ENCODE results near the gene EFNA3. TPM values are rescaled to one million over a fixed set of nuclear protein-coding genes. Genes with fewer than 3 reads are reported as not detected.

Gene EFNA3
- total RNA-seq, 4 donors from 2014 or later = 3.4 to 7.9 (median 7.2) TPM

- WGBS, 2 donors (ENCODE audit: low coverage in 1 of 2) = 4 to 5% methylated on average over 21 to 43 of the region's 68 CpGs
- DNase-seq = peak; percentile 54
- H3K27ac ChIP-seq = peak overlapping the region; percentile 90 to 94 (median 92)
- H3K9me3 ChIP-seq = no peaks in the 10 kb centered on the region
- H3K27me3 ChIP-seq = peaks cover 54% of the 10 kb centered on the region
- in situ Hi-C loops (cut with MboI; ENCODE audit: low pct_ligation_motif_present in 1 of 4, low pct_unique_long_range_greater_than_20kb in 1 of 4, low sequenced_read_pairs in 3 of 4) = no loop called here
- H3K4me1 ChIP-seq = peaks cover 52 to 80% (median 69%) of the 10 kb centered on the region in 4 donors
- no peak for TF ChIP-seq CTCF (IDR thresholded peaks at IDR 0.05)
- no peak for TF ChIP-seq EP300 (IDR thresholded peaks at IDR 0.05; ENCODE audit: low read depth)
- no peak for TF ChIP-seq POLR2AphosphoS5 (IDR thresholded peaks at IDR 0.05)
- TF ChIP-seq POLR2A (IDR thresholded peaks at IDR 0.05) = no peak
- H3K4me3 ChIP-seq = peak overlapping the region in 3 of 4 donors; percentile 8 to 56 (median 49)
- no peaks in the 10 kb centered on the region for H3K36me3 ChIP-seq
- intact Hi-C loops (cut with DNase I; ENCODE audit: low total_unique reads) = loop anchor here (10.0 kb wide), 1 partner anchor 597 kb away; no protein-coding TSS in a partner anchor
These were observed 3.0 kb downstream of the EFNA3 start for GRCh38 chr1:155081472-155082300.

- H3K27me3 ChIP-seq = peaks cover 54% of the 10 kb centered on the region
- H3K4me3 ChIP-seq = peak overlapping the region in 3 of 4 donors; percentile 8 to 56 (median 24)
- TF ChIP-seq POLR2A (IDR thresholded peaks at IDR 0.05) (no peak), POLR2AphosphoS5 (IDR thresholded peaks at IDR 0.05) (no peak), EP300 (IDR thresholded peaks at IDR 0.05; ENCODE audit: low read depth) (no peak), CTCF (IDR thresholded peaks at IDR 0.05) (no peak)
- intact Hi-C loops (cut with DNase I; ENCODE audit: low total_unique reads) = loop anchor here (10.0 kb wide), 1 partner anchor 598 kb away; no protein-coding TSS in a partner anchor
- in situ Hi-C loops (cut with MboI; ENCODE audit: low pct_ligation_motif_present in 1 of 4, low pct_unique_long_range_greater_than_20kb in 1 of 4, low sequenced_read_pairs in 3 of 4) = no loop called here
- no peaks in the 10 kb centered on the region for H3K9me3 ChIP-seq
- peak; percentile 64 for DNase-seq
- peak overlapping the region; percentile 90 to 94 (median 92) for H3K27ac ChIP-seq
- peaks cover 52 to 80% (median 69%) of the 10 kb centered on the region in 4 donors for H3K4me1 ChIP-seq
- 6% methylated on average over 29 of the region's 36 CpGs; no CpG with 5 or more reads in 1 of the 2 donors for WGBS, 2 donors (ENCODE audit: low coverage in 1 of 2)
- no peaks in the 10 kb centered on the region for H3K36me3 ChIP-seq
These were observed 3.8 kb downstream of the EFNA3 start for GRCh38 chr1:155082301-155083051.

- peak; percentile 82 for DNase-seq
- in situ Hi-C loops (cut with MboI; ENCODE audit: low pct_ligation_motif_present in 1 of 4, low pct_unique_long_range_greater_than_20kb in 1 of 4, low sequenced_read_pairs in 3 of 4) = no loop called here
- Histone ChIP-seq H3K36me3 (no peaks in the 10 kb centered on the region), H3K9me3 (no peaks in the 10 kb centered on the region), H3K4me3 (no peak overlapping the region), H3K27ac (peak overlapping the region; percentile 90 to 94 (median 92)), H3K4me1 (peaks cover 52 to 78% (median 69%) of the 10 kb centered on the region in 4 donors), H3K27me3 (peaks cover 54% of the 10 kb centered on the region)
- WGBS, 2 donors (ENCODE audit: low coverage in 1 of 2) = 27% methylated on average over 6 of the region's 6 CpGs; no CpG with 5 or more reads in 1 of the 2 donors
- TF ChIP-seq EP300 (IDR thresholded peaks at IDR 0.05; ENCODE audit: low read depth) (peak; percentile 21), POLR2AphosphoS5 (IDR thresholded peaks at IDR 0.05) (peak; percentile 28 to 69 (median 63)), POLR2A (IDR thresholded peaks at IDR 0.05) (peak; percentile 81), CTCF (IDR thresholded peaks at IDR 0.05) (no peak)
- intact Hi-C loops (cut with DNase I; ENCODE audit: low total_unique reads) = loop anchor here (10.0 kb wide), 1 partner anchor 598 kb away; no protein-coding TSS in a partner anchor
These were observed 4.5 kb downstream of the EFNA3 start for GRCh38 chr1:155083052-155083541.
